K562 (cell line): ENCODE data around the gene GNAZ. TPM values are rescaled to one million over a fixed set of nuclear protein-coding genes. Genes with fewer than 3 reads are reported as not detected.

Experiments
- ATAC-seq: fragments of 200-7000 bp; cut with Tn5 transposase; 3 replicates; pipeline ENCODE4 v1.9.1; 2020; ENCODE audit warnings: moderate library complexity
- BruUV-seq: library from RNA; stranded (reverse); fragments of 400-500 nt; replicated peaks from 2 replicates; lab custom pipeline; 2021; lab: Mats Ljungman, UMichigan
- CTCF ChIA-PET: fragments of 300-600 bp; formaldehyde crosslinking; extraction: SDS; loops from one replicate; lab custom pipeline; 2021; ENCODE audit warnings: low intra/inter-chr PET ratio; lab: Yijun Ruan, JAX
- POLR2A ChIA-PET: fragments of 300-600, 350-650 bp; sonication (Branson Sonifier 250); formaldehyde crosslinking; extraction: SDS; loops from one replicate; lab custom pipeline; 2021; ENCODE audit warnings: antibody characterized with exemption, inconsistent platforms; lab: Yijun Ruan, JAX
- DNase-seq, 4 experiments: peaks; one replicate each; pipeline versions ENCODE4 v3.0.0 to v3.0.0-alpha.2; 2011 to 2018; ENCODE audit warnings: low spot score in 3 of 4, mixed read lengths in 3 of 4; ENCODE audit errors: extremely low read depth in 1 of 4
- FAIRE-seq: peaks from 2 replicates; lab custom pipeline; 2011; peaks lifted over from hg19 to GRCh38; lab: Jason Lieb, UNC
- H2AFZ ChIP-seq: 2 replicates; pipeline ENCODE4 v1.6.0; 2011; ENCODE audit warnings: low read depth, low read length, control low read depth, inconsistent platforms
- H3K27ac ChIP-seq: fragments of 200-600 bp; 3 replicates; pipeline ENCODE4 v1.8.0; 2011; ENCODE audit warnings: low read depth, mild to moderate bottlenecking, control low read depth, inconsistent platforms, low read length, moderate library complexity, mixed read lengths; ENCODE audit errors: extremely low read depth
- H3K27me3 ChIP-seq, 2 experiments: fragments of 300-600 bp in 1 of 2; 2 replicates in 1 of 2; 3 replicates in 1 of 2; pipeline versions ENCODE4 v1.6.0 to v1.8.0; 2011; ENCODE audit warnings: inconsistent platforms in 2 of 2, low read length in 2 of 2, mild to moderate bottlenecking in 1 of 2, mixed read lengths in 1 of 2, moderate library complexity in 1 of 2; ENCODE audit not compliant: control insufficient read depth in 2 of 2, insufficient read depth in 2 of 2
- H3K36me3 ChIP-seq: fragments of 300-600 bp; 3 replicates; pipeline ENCODE4 v1.8.0; 2011; ENCODE audit warnings: mild to moderate bottlenecking, low read length, inconsistent platforms; ENCODE audit not compliant: control insufficient read depth, insufficient read depth
- H3K4me1 ChIP-seq, 2 experiments: fragments of 200-600 bp in 1 of 2; replicated peaks in 1 of 2; 2 replicates in 1 of 2; 3 replicates in 1 of 2; pipeline versions ENCODE4 v1.5.1 to v1.8.0; 2011; ENCODE audit warnings: inconsistent platforms in 2 of 2, low read length in 2 of 2, mild to moderate bottlenecking in 1 of 2, mixed read lengths in 1 of 2, moderate library complexity in 1 of 2; ENCODE audit not compliant: control insufficient read depth in 2 of 2, insufficient read depth in 2 of 2
- H3K4me2 ChIP-seq: 2 replicates; pipeline ENCODE4 v1.6.1; 2011; ENCODE audit warnings: low read length, control low read depth, inconsistent platforms, mixed read lengths; ENCODE audit not compliant: insufficient read depth
- H3K4me3 ChIP-seq: fragments of 200-600 bp; sonication (generic), shearing (Covaris generic); 2 replicates; pipeline ENCODE4 v1.5.1; 2016; ENCODE audit warnings: control low read depth, inconsistent platforms
- H3K79me2 ChIP-seq: fragments of 200-600 bp; 3 replicates; pipeline ENCODE4 v1.8.0; 2011; ENCODE audit warnings: low read length, inconsistent platforms; ENCODE audit not compliant: control insufficient read depth, insufficient read depth
- H3K9ac ChIP-seq, 2 experiments: 2 replicates each; pipeline versions ENCODE4 v1.6.0 to v1.6.1; 2011; ENCODE audit warnings: low read depth in 2 of 2, low read length in 2 of 2, control low read depth in 1 of 2, inconsistent platforms in 1 of 2, mild to moderate bottlenecking in 1 of 2, mixed read lengths in 1 of 2; ENCODE audit not compliant: insufficient read depth in 1 of 2
- H3K9me1 ChIP-seq: one replicate; pipeline ENCODE4 v1.6.0; 2011; ENCODE audit warnings: inconsistent platforms, mild to moderate bottlenecking, low read length, moderate library complexity; ENCODE audit not compliant: control insufficient read depth, insufficient read depth
- H3K9me3 ChIP-seq: replicated peaks from 2 replicates; pipeline ENCODE4 v1.5.1; 2011; ENCODE audit warnings: low read depth, low read length, inconsistent platforms; ENCODE audit not compliant: control insufficient read depth, insufficient read depth
- H4K20me1 ChIP-seq: replicated peaks from 2 replicates; pipeline ENCODE4 v1.6.1; 2011; ENCODE audit warnings: low read length, inconsistent platforms, mixed read lengths; ENCODE audit not compliant: control insufficient read depth, insufficient read depth
- FOXJ3 ChIP-seq: sonication (generic); formaldehyde crosslinking; IDR thresholded peaks from 2 replicates; pipeline ENCODE4 v1.4.0; 2020; ENCODE audit warnings: mild to moderate bottlenecking, missing genetic modification reagents
- GTF2F1 ChIP-seq: IDR thresholded peaks from 2 replicates; pipeline ENCODE4 v1.6.1; 2011; ENCODE audit warnings: low read depth, low read length, improper control_type of control experiment
- MYNN ChIP-seq, 2 experiments: sonication (generic); formaldehyde crosslinking in 1 of 2; IDR thresholded peaks; 2 replicates each; pipeline versions ENCODE4 v1.5.0 to v1.6.1; 2016 to 2020; ENCODE audit warnings: antibody characterized with exemption in 1 of 2, missing genetic modification reagents in 1 of 2
- PREB ChIP-seq: sonication (generic); formaldehyde crosslinking; IDR thresholded peaks from 2 replicates; pipeline ENCODE4 v1.8.1; 2023; ENCODE audit warnings: mild to moderate bottlenecking, missing genetic modification reagents
- RFX5 ChIP-seq: IDR thresholded peaks from 2 replicates; pipeline ENCODE4 v1.6.1; 2011; ENCODE audit warnings: low read depth, mild to moderate bottlenecking, improper control_type of control experiment, low read length
- THAP12 ChIP-seq: fragments of 250-450 bp; sonication (Bioruptor Pico); IDR thresholded peaks from 2 replicates; pipeline ENCODE4 v1.9.0; 2021; ENCODE audit warnings: mild to moderate bottlenecking, inconsistent platforms
- ZBTB49 ChIP-seq: sonication (generic); formaldehyde crosslinking; IDR thresholded peaks from 2 replicates; pipeline ENCODE4 v1.8.0; 2022; ENCODE audit warnings: missing genetic modification reagents, mild to moderate bottlenecking, borderline replicate concordance
- WGBS: fragments of 100-300 bp; shearing (Covaris generic); methylation state at CpG from one replicate; pipeline ENCODE4 v1.1.6; 2016; ENCODE audit warnings: low coverage, mixed read lengths; ENCODE audit not compliant: insufficient coverage; ENCODE audit errors: missing lambda C conversion rate; 5-methylcytosine and 5-hydroxymethylcytosine counted together
- in situ Hi-C: fragments of 300-500 bp; cut with MboI; formaldehyde crosslinking; loops from 4 replicates; pipeline ENCODE4 v1.15.0; 2018; ENCODE audit warnings: inconsistent platforms, mixed read lengths
- intact Hi-C: fragments of 100-400 bp; cut with micrococcal nuclease; formaldehyde crosslinking; loops from 2 replicates; pipeline ENCODE4 v1.14.2; 2022
- polyA plus RNA-seq, 8 experiments: library from polyadenylated mRNA; depleted of rRNA in 4 of 8; stranded (reverse) in 5 of 8; unstranded in 3 of 8; fragments of >200 nt; fragmentation: Nextera tagmentation in 2 of 8; fragmentation: Illumina TruSeq in 1 of 8; extraction: Ambion mirVana in 2 of 8; extraction: Trizol in 1 of 8; gene quantifications; 2 replicates each; pipeline versions ENCODE4 v1.2.1 to v1.2.3, GENCODE V29; 2011 to 2014; ENCODE audit warnings: inconsistent platforms in 1 of 8, missing spikeins in 1 of 8
- total RNA-seq, 7 experiments: library from RNA; depleted of rRNA in 6 of 7; stranded (reverse); fragments of >200 nt in 6 of 7; fragmentation: Illumina TruSeq in 2 of 7; extraction: Trizol in 2 of 7; gene quantifications; 2 replicates each; pipeline versions ENCODE4 v1.2.1 to v1.2.3, GENCODE V29; 2011 to 2021; ENCODE audit warnings: low replicate concordance in 1 of 7
- TF ChIP-seq, protein P1 (sequence below): sonication (generic); formaldehyde crosslinking; IDR thresholded peaks from 2 replicates; pipeline ENCODE4 v1.8.1; 2023; ENCODE audit warnings: mild to moderate bottlenecking, missing genetic modification reagents
- TF ChIP-seq, protein P2 (sequence below): fragments of 250-450 bp; sonication (Bioruptor Pico); IDR thresholded peaks from 2 replicates; pipeline ENCODE4 v1.8.0; 2022; ENCODE audit warnings: moderate library complexity, mild to moderate bottlenecking, inconsistent platforms

The GNAZ gene
- total and polyA plus RNA-seq, 9 of the 15 experiments (the other 6 are each of a cell fraction or from before 2014, with no cell fraction given), result 0.04 to 0.22 (median 0.13) TPM; not detected in 3

- no peak overlapping the region for H3K27ac ChIP-seq
- POLR2A ChIA-PET, result interaction anchor here (0.6 to 6.7 kb wide), 6 partner anchors 9 to 203 kb away, joined by 3 to 83 read pairs (median 3); no protein-coding TSS in a partner anchor
- no peak overlapping the region for H3K4me2 ChIP-seq
- H3K36me3 ChIP-seq, result no peaks in the 10 kb centered on the region
- no peak for FAIRE-seq
- in situ Hi-C loops (no loop called here), intact Hi-C loops (no loop called here)
- no peaks in the 10 kb centered on the region for H3K79me2 ChIP-seq
- no TSS peak for BruUV-seq
- H3K4me3 ChIP-seq, result no peak overlapping the region
- no peak overlapping the region for H3K9ac ChIP-seq
- CTCF ChIA-PET, result no interaction called here
- DNase-seq, result peak in 1 of 4 experiments; percentile 43
- H2AFZ ChIP-seq, result no peak overlapping the region
- H3K9me1 ChIP-seq, result no peaks in the 10 kb centered on the region
- peaks cover 37 to 56% of the 10 kb centered on the region in 2 experiments for H3K27me3 ChIP-seq
- H3K4me1 ChIP-seq, result peaks cover 2 to 5% of the 10 kb centered on the region in 2 experiments; a peak in 1 of 5 replicates
- H4K20me1 ChIP-seq, result 0 out of 2 replicates have a peak, but pooled peaks cover 5% of the 10 kb centered on the region
- WGBS, result under 1% methylated on average over 6 of the region's 6 CpGs
- H3K9me3 ChIP-seq, result no peaks in the 10 kb centered on the region
- ATAC-seq, result peak; percentile 7; the same call in 1 of the 3 replicates
- TF ChIP-seq PREB, result no peak
- no peak for TF ChIP-seq MYNN (IDR thresholded peaks at IDR 0.05)
- 0 out of 2 replicates have a peak, but pooled peaks have one; percentile 28 for TF ChIP-seq MYNN (CRISPR knock-in tag; IDR thresholded peaks at IDR 0.05)
- TF ChIP-seq GTF2F1, result peak; percentile 70; the same call in 1 of the 2 replicates
- TF ChIP-seq RFX5, result peak; percentile 15; the same call in 1 of the 2 replicates
- TF ChIP-seq, protein P1, sequence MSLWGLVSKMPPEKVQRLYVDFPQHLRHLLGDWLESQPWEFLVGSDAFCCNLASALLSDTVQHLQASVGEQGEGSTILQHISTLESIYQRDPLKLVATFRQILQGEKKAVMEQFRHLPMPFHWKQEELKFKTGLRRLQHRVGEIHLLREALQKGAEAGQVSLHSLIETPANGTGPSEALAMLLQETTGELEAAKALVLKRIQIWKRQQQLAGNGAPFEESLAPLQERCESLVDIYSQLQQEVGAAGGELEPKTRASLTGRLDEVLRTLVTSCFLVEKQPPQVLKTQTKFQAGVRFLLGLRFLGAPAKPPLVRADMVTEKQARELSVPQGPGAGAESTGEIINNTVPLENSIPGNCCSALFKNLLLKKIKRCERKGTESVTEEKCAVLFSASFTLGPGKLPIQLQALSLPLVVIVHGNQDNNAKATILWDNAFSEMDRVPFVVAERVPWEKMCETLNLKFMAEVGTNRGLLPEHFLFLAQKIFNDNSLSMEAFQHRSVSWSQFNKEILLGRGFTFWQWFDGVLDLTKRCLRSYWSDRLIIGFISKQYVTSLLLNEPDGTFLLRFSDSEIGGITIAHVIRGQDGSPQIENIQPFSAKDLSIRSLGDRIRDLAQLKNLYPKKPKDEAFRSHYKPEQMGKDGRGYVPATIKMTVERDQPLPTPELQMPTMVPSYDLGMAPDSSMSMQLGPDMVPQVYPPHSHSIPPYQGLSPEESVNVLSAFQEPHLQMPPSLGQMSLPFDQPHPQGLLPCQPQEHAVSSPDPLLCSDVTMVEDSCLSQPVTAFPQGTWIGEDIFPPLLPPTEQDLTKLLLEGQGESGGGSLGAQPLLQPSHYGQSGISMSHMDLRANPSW (CRISPR knock-in tag), result 0 out of 2 replicates have a peak, but pooled peaks have one; percentile 63
- no peak for TF ChIP-seq FOXJ3 (CRISPR knock-in tag)
- TF ChIP-seq THAP12 (CRISPR knock-in tag), result no peak
- TF ChIP-seq, protein P2, sequence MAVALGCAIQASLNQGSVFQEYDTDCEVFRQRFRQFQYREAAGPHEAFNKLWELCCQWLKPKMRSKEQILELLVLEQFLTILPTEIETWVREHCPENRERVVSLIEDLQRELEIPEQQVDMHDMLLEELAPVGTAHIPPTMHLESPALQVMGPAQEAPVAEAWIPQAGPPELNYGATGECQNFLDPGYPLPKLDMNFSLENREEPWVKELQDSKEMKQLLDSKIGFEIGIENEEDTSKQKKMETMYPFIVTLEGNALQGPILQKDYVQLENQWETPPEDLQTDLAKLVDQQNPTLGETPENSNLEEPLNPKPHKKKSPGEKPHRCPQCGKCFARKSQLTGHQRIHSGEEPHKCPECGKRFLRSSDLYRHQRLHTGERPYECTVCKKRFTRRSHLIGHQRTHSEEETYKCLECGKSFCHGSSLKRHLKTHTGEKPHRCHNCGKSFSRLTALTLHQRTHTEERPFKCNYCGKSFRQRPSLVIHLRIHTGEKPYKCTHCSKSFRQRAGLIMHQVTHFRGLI (CRISPR knock-in tag), result no peak
- TF ChIP-seq ZBTB49 (CRISPR knock-in tag), result no peak
These were observed 37.0 kb upstream of the GNAZ start for GRCh38 chr22:23033116-23033905.
